ENCODE data around the gene EHMT1.

- TF ChIP-seq POLR2A (IDR thresholded peaks at IDR 0.05; ENCODE audit: low read depth, low read length) (no peak), POLR2AphosphoS5 (IDR thresholded peaks at IDR 0.05; ENCODE audit: low read depth, low read length) (no peak), TAF1 (IDR thresholded peaks at IDR 0.05; ENCODE audit: borderline replicate concordance, low read depth, low read length) (no peak)
These were observed 219.8 kb downstream of the EHMT1 start for GRCh38 chr9:137838576-137838975.
